Activated naive CD4-positive, alpha-beta T cell treated with anti-CD3 and anti-CD28 coated beads, Interleukin-2, amount 50 U/mL, for 72 hours (primary cell): ENCODE data around the gene HTR3B. TPM values are rescaled to one million over a fixed set of nuclear protein-coding genes. Genes with fewer than 3 reads are reported as not detected.
"Not testable (repeated sequence)": the region's sequence is repeated elsewhere in the genome, so short reads cannot be mapped to it uniquely, and the experiment has no call there.

ENCODE experiments used
- ATAC-seq, 2 donors: fragments of 150-1000 bp; cut with Tn5 transposase; 2 replicates each; pipeline ENCODE4 v1.10.0; 2021; ENCODE audit warnings: mild to moderate bottlenecking in 2 of 2, moderate library complexity in 2 of 2
- DNase-seq, 2 donors: peaks; one replicate each; pipeline ENCODE4 v3.0.0; 2021 to 2022; ENCODE audit warnings: low spot score in 2 of 2
- H3K27ac Mint-ChIP-seq, 2 donors: one replicate each; pipeline ENCODE4 v1.8.0; 2022; ENCODE audit warnings: mild to moderate bottlenecking in 2 of 2, mixed read lengths in 2 of 2
- H3K36me3 Mint-ChIP-seq, 2 donors: one replicate each; pipeline ENCODE4 v1.8.0; 2022; ENCODE audit warnings: mixed read lengths in 2 of 2
- H3K9me3 Mint-ChIP-seq, 2 donors: one replicate each; pipeline ENCODE4 v1.8.0; 2022; ENCODE audit warnings: mixed read lengths in 2 of 2
- total RNA-seq, 2 donors: library from RNA; stranded (reverse); gene quantifications; one replicate each; pipeline ENCODE4 v1.2.3, GENCODE V29; 2022

Gene HTR3B
- total RNA-seq, 2 donors from 2014 or later, result not detected

- Mint-ChIP-seq H3K36me3 (peaks cover 6 to 21% of the 10 kb centered on the region in 2 donors), H3K27ac (peak overlapping the region in 1 of 2 donors; percentile 71)
- ATAC-seq, result no peak
Measured at GRCh38 chr11:113876798-113877669, 27.6 kb upstream of the HTR3B start.

GRCh38 chr11:113877670-113878055 lies 26.9 kb upstream of the HTR3B start:
- ATAC-seq (no peak), DNase-seq (no peak)
- no peaks in the 10 kb centered on the region for H3K9me3 Mint-ChIP-seq
- H3K27ac Mint-ChIP-seq, result peak overlapping the region; percentile 16 to 60
- H3K36me3 Mint-ChIP-seq, result peaks cover 6 to 21% of the 10 kb centered on the region in 2 donors

More at GRCh38 chr11:113876798-113877669, 27.6 kb upstream of the HTR3B start:
- H3K9me3 Mint-ChIP-seq, result no peaks in the 10 kb centered on the region
- no peak for DNase-seq

GRCh38 chr11:113879446-113879845 lies 25.1 kb upstream of the HTR3B start:
- H3K9me3 Mint-ChIP-seq, H3K27ac Mint-ChIP-seq, ATAC-seq, DNase-seq: not testable (repeated sequence)
- peaks cover 4 to 15% of the 10 kb centered on the region in 2 donors for H3K36me3 Mint-ChIP-seq

- Mint-ChIP-seq H3K27ac (no peak overlapping the region), H3K9me3 (no peaks in the 10 kb centered on the region), H3K36me3 (peaks cover 0 to 12% of the 10 kb centered on the region in 2 donors)
- ATAC-seq (no peak), DNase-seq (no peak)
Measured at GRCh38 chr11:113880971-113881370, 23.6 kb upstream of the HTR3B start.

- Mint-ChIP-seq H3K9me3 (no peaks in the 10 kb centered on the region), H3K36me3 (peaks cover 0 to 10% of the 10 kb centered on the region in 2 donors), H3K27ac (no peak overlapping the region)
- no peak for DNase-seq
- no peak for ATAC-seq
Measured at GRCh38 chr11:113881856-113882255, 22.7 kb upstream of the HTR3B start.

GRCh38 chr11:113884361-113884836 lies 20.2 kb upstream of the HTR3B start:
- H3K9me3 Mint-ChIP-seq, result no peaks in the 10 kb centered on the region
- ATAC-seq (no peak), DNase-seq (no peak)
- peak overlapping the region in 1 of 2 donors; percentile 82 for H3K27ac Mint-ChIP-seq
- H3K36me3 Mint-ChIP-seq, result no peaks in the 10 kb centered on the region

GRCh38 chr11:113885897-113886296 lies 18.7 kb upstream of the HTR3B start:
- no peaks in the 10 kb centered on the region for H3K36me3 Mint-ChIP-seq
- ATAC-seq, result no peak
- H3K27ac Mint-ChIP-seq, result no peak overlapping the region
- DNase-seq, result no peak
- H3K9me3 Mint-ChIP-seq, result no peaks in the 10 kb centered on the region

- no peaks in the 10 kb centered on the region for H3K9me3 Mint-ChIP-seq
- DNase-seq, result no peak
- ATAC-seq, result no peak
- no peaks in the 10 kb centered on the region for H3K36me3 Mint-ChIP-seq
- H3K27ac Mint-ChIP-seq, result no peak overlapping the region
Measured at GRCh38 chr11:113888848-113889247, 15.7 kb upstream of the HTR3B start.

- no peak for ATAC-seq
- Mint-ChIP-seq H3K9me3 (no peaks in the 10 kb centered on the region), H3K27ac (no peak overlapping the region), H3K36me3 (no peaks in the 10 kb centered on the region)
- DNase-seq, result no peak
Measured at GRCh38 chr11:113894421-113894996, 10.1 kb upstream of the HTR3B start.

GRCh38 chr11:113895367-113896155 lies 9.0 kb upstream of the HTR3B start:
- Mint-ChIP-seq H3K27ac (no peak overlapping the region), H3K36me3 (no peaks in the 10 kb centered on the region), H3K9me3 (no peaks in the 10 kb centered on the region)
- no peak for ATAC-seq
- no peak for DNase-seq

GRCh38 chr11:113896156-113896879 lies 8.3 kb upstream of the HTR3B start:
- ATAC-seq, result peak; percentile 55 to 64
- no peak overlapping the region for H3K27ac Mint-ChIP-seq
- H3K36me3 Mint-ChIP-seq, result no peaks in the 10 kb centered on the region
- H3K9me3 Mint-ChIP-seq, result no peaks in the 10 kb centered on the region
- peak in 1 of 2 donors; percentile 22 for DNase-seq

GRCh38 chr11:113901141-113901540 lies 3.5 kb upstream of the HTR3B start:
- H3K36me3 Mint-ChIP-seq, result no peaks in the 10 kb centered on the region

GRCh38 chr11:113906038-113906437 lies 1.4 kb downstream of the HTR3B start:
- no peak overlapping the region for H3K27ac Mint-ChIP-seq
- ATAC-seq (no peak), DNase-seq (no peak)
- no peaks in the 10 kb centered on the region for H3K36me3 Mint-ChIP-seq
- H3K9me3 Mint-ChIP-seq, result no peaks in the 10 kb centered on the region

More at GRCh38 chr11:113901141-113901540, 3.5 kb upstream of the HTR3B start:
- ATAC-seq (no peak), DNase-seq (no peak)
- no peak overlapping the region for H3K27ac Mint-ChIP-seq
- H3K9me3 Mint-ChIP-seq, result no peaks in the 10 kb centered on the region

GRCh38 chr11:113906516-113906915 lies 1.9 kb downstream of the HTR3B start:
- Mint-ChIP-seq H3K27ac (no peak overlapping the region), H3K36me3 (no peaks in the 10 kb centered on the region), H3K9me3 (no peaks in the 10 kb centered on the region)
- no peak for ATAC-seq
- DNase-seq, result no peak

GRCh38 chr11:113907152-113907551 lies 2.6 kb downstream of the HTR3B start:
- Mint-ChIP-seq H3K36me3 (no peaks in the 10 kb centered on the region), H3K9me3 (no peaks in the 10 kb centered on the region), H3K27ac (no peak overlapping the region)
- DNase-seq (no peak), ATAC-seq (no peak)

GRCh38 chr11:113907681-113908080 lies 3.1 kb downstream of the HTR3B start:
- no peak for ATAC-seq
- DNase-seq, result no peak
- H3K9me3 Mint-ChIP-seq, result no peaks in the 10 kb centered on the region
- H3K36me3 Mint-ChIP-seq, result no peaks in the 10 kb centered on the region
- no peak overlapping the region for H3K27ac Mint-ChIP-seq
